ENCODE measurements around the gene SCN4B.

Gene SCN4B

DNA sequence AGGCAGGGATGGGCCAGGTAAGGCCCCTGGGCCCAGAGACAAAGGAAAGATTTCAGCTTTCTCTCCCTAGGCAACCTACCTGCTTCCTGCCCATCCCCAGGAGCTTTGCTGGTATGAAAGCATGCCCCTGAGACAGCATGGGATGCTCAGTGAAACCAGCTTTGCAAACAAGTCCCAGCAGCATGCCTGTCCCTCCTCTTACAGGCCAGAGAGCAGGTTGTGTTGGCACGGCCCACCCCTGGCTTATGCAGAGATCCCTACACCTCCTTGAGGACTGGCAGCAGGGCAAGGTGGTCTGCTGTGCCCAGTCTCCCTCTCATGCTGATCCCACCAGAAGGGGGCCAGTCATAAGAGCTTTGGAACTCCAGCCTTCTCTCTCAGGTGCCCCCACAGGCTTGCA, 3.1 kb downstream of the SCN4B start:
- DNase-seq, result no peak

DNA sequence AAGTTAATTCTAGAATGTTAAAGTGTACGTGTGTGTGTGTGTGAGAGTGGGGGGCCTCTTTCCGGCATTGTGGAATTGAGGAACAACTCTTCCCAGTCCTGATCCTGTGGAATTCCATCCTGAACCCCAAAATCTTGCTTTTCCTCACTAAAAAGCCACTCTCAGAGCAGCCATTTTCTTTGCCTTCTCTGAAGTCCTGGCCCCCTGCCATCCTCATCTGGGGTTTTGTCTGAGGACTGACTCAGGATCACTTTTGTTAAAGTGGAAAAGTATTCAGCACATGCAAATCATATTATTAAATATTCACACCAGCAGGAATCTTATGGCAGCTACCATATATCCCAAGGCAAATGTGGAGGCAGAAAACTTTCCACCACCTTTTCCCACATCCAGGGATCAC, 3.8 kb downstream of the SCN4B start:
- no peak for DNase-seq

DNA sequence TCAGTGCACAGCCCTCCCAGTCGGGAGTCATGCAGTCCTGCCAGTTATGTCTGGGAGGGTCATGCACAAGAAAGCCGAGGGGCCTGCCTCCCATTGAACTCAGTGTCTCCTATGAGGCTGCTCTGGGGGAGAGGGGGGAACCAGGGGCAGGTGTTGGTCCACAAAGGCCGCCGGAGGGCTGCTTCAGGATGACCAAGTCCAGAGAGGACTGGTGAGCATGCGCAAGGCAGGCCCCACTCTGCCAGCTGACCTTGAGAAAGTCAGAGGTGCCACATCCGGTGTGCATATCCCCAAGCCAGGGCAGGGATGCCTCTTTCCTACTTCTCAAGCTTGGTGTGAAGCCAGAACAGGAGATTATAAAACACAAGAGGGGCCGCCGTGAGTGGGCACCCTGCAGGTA, 4.4 kb downstream of the SCN4B start:
- DNase-seq, result no peak

GRCh38 chr11:118147502-118147901, 5.1 kb downstream of the SCN4B start:
- DNase-seq, result no peak

GRCh38 chr11:118146554-118146953, 6.1 kb downstream of the SCN4B start:
- DNase-seq, result no peak

DNA sequence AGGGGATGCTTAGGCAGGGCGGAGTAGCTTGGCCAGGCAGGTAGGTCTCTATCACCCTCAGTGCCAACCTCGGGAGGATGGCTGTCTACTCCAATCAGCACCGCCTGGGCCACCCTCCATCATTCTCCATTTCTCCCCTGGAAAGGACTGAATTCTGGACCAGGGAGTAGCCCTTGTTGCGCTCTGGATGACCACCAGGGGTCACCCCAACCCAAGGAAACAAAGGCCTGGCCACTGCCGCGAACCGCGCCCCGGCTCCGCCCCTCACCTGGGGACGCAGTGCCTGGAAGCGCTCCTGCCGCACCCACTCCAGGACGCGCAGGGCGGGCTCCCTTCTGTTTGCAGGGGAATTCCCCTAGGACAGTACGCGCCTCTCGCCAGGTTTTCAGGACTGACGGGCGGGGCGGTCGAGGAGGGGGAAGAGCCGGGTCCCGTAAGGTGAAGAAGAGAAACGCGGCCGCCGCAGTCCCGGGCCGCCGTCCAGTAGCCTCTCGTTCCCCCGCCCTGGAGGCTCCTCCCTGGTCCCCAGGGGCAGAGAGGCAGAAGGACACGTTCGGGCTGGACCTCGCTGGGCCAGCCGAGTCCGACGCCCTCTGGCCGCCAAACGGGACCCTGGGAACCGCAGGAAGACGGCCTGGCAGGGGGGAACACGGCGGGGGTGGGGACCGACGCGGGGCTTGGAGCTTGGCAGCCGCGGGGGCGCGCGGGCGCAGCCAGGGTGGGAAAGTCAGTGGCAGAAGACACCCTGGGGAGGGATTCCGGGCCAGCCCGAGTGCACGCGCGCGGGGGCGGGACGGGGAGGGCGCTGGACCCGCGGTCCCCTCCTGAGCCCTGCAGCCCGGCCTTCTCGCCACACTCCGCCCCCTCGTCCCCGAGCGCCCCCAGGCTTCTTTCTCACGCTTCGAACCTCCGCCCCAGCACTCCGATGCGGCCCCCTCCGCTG, 7.1 kb downstream of the SCN4B start:
- peak; percentile 94 for DNase-seq

DNA sequence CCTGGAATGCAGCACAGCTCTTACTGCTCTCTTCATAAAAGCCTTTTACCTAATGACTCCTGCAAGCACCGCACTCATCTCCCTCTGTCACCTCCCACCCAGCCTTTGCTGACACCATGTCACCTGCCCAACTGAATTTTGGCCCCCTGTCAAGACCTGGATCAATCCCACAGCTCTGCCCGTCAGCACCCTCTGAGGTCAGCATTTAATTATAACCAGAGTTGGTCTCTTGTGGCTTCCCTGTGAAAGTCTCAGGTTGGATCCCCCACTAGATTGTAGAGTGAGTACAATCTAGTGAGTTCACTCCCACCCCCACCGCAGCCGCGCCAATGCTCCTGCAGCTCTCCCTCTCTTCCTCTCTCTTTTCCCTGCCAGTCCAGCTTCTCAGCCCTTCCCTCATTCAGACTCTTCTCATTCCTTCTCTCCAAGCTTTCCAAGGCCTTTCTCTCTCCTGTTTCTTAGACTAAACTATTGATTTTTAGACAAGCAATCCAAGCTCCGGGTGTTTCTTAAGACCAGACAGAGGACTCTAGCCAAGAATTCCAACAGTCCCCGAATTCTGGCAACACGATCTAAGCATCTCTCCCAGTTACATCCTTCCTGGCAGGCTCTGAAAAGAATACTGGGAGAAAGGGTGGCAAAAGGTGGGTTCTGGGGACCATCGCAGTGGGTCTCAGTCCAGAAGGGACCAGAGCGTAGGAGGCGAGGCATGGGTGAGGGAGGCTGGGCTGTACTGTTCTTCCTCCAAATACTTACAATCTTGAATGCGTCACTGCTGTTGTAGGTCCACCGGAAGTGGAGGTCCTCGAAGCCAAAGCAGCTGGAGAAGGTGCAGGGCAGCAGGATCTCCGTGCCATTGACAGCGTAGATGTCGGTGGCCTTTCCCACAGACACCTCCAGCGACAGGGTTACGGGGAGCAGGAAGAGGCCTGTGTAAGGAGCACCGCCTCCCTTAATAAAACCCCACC, 8.0 kb downstream of the SCN4B start:
- DNase-seq, result no peak

- no peak for DNase-seq
These were observed 8.9 kb downstream of the SCN4B start for GRCh38 chr11:118143661-118144185.

- no peak for DNase-seq
These were observed 9.8 kb downstream of the SCN4B start for GRCh38 chr11:118142809-118143208.

DNA sequence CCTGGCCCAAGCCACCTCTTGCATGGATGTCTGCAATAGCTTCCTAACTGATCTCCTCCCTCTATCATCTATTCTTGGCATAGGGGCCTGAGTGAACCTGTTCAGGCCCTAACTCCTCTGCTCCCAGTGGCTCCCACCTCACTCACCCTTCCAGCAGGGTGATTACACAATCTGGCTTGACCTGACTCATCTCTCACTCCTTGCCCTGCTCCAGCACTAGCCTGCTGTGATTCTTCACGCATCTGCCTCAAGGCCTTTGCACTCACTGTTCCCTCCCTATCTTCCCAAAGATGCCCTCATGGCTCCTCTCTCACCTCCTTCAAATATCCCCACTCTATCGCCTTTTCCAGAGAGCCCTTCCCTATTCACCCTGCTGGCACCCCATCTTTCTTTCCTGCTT, 10.5 kb downstream of the SCN4B start:
- no peak for DNase-seq

GRCh38 chr11:118139578-118139977, 13.0 kb downstream of the SCN4B start:
- DNase-seq, result no peak

DNA sequence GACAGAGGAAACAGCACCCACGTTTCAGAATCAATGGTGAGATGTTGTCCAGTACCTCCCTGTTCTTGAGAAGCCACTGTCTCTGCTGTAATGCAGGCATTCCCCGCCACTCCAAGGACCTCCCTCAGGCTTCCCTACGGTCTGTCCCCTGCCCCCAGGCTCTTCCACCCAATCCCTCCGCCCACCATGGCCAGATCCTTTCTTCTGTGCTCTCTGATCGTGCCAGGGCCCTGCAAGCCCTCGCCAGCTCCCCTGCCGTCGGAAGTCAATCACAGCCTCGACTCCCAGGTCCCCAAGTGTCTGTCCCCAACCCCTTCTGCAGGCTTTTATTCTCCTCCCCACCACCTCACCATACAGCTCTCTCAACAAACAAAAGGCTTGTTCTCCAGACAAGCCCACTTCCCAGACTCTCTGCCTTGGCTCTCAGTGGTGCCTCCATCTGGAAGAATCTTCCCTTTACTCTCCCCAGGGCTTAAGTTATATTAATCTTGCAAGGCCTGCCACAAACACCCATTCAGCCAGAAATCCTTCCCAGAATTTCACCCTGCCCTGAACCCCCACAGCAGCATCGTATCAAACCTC, 13.7 kb downstream of the SCN4B start:
- DNase-seq, result peak; percentile 9

DNA sequence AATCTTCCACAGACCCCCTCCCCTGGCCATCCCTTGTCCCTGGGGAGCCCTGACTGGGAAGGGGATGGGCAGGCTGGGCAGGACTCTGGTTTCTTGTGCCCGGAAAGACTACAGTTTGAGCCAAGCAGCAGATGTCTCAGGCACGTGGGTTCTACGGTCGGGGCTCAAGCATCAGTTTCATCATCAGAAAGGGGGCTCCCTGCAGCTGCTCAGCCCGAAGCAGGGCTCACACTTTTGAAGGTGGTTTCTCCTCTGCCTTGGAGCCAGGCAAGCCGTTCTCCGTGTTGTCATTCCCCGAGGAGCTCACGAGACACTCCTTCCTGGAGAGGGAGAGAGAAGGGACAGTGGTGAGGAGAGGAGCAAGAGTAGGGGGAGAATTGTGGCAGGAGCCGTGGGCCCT, 15.8 kb downstream of the SCN4B start:
- DNase-seq, result no peak

DNA sequence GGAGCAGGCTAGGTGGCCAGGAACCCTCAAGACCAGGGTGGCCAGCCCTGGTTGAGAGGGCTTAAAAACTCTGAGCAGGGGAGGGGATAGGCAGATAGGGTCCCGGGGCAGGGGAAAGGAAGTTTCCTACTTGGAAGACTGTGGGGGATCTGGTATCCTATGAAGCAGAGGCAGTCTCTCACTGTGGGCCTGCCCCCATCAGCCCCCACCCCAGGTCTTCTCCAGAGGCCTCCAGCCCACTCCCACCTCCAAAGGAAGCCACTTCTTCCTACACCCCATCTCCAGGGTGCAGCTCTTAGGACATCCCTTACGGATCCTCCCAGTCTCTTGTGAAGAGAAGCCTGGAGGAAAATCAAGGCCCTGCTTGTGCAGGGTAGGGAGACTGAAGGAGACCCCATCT, 16.3 kb downstream of the SCN4B start:
- DNase-seq, result no peak

- DNase-seq, result no peak
These were observed 16.8 kb downstream of the SCN4B start for GRCh38 chr11:118135796-118136165.

- DNase-seq, result peak; percentile 31
These were observed 17.4 kb downstream of the SCN4B start for GRCh38 chr11:118135051-118135795.

DNA sequence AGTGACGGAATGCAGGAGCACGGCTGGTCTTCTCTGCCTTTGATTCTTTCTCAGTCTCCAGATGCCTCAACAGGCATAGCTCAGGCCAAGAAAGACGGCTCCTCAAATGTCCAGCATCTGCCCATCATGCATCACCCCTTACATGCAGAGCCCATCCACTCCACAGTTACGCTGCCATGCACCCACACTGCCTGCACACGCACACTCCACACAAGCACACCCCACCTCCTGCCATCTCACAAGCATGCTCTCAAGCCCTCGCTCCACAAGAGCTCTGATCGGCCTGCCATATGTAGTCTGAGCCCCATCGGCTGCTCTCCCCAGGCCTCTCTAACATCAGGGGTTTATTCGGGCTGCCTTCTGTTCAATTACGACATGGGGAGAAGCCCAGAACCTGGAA, 18.8 kb downstream of the SCN4B start:
- peak; percentile 38 for DNase-seq

GRCh38 chr11:118132385-118133151, 20.1 kb downstream of the SCN4B start:
- DNase-seq, result peak; percentile 25

DNA sequence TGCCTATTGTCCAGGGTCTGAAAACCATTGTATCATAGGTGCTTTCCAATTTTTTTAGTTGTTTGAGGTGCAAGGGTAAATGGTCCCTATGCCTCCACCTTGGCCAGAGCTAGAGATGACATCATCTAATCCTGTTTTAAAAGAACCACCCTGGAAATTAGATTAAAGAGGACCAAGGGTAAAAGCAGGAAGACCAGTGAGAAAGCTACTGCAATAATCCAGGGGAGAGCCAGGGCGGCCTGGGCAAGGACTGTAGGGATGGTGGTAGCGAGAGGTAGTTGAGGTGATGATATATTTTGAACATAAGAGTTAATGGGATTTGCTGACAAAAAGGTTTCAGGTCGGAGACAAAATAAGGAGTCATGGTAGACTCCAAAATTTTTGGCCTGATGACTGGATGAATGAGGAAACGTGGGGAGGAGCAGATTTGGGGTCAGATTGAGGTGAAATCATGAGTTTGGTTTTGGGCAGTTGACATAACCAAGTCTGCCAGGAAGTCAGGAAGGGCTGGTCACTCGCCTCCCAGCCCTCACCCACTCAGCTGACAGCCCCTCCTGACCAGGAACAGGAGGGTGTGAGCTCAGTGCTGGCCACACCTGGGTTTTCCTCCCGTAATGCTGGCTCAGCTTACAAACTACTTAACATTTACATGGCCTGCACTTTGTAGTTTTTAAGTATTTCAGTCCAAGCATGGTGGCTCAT, 23.0 kb downstream of the SCN4B start:
- DNase-seq, result no peak

GRCh38 chr11:118128721-118129470, 23.7 kb downstream of the SCN4B start:
- DNase-seq, result no peak
